DND-41 (cell line): Measurements from ENCODE around the gene SUPT3H.

Source experiments
- ATAC-seq: fragments of 200-7000 bp; cut with Tn5 transposase; 3 replicates; pipeline ENCODE4 v1.9.1; 2021; ENCODE audit warnings: low read depth; ENCODE audit not compliant: insufficient read depth
- DNase-seq: peaks from one replicate; pipeline ENCODE4 v3.0.0-alpha.2; 2020
- H2AFZ ChIP-seq: 2 replicates; pipeline ENCODE4 v1.6.0; 2012; ENCODE audit warnings: low read depth, low read length
- H3K27ac ChIP-seq: 2 replicates; pipeline ENCODE4 v1.5.1; 2012; ENCODE audit warnings: low read length, inconsistent platforms
- H3K27me3 ChIP-seq: fragments of 200-600 bp; sonication (generic); 2 replicates; pipeline ENCODE4 v1.6.0; 2012; ENCODE audit warnings: low read length, mild to moderate bottlenecking, inconsistent platforms; ENCODE audit not compliant: insufficient read depth, poor library complexity
- H3K36me3 ChIP-seq: 2 replicates; pipeline ENCODE4 v1.5.1; 2012; ENCODE audit warnings: low read length, inconsistent platforms; ENCODE audit not compliant: insufficient read depth
- H3K4me1 ChIP-seq: 2 replicates; pipeline ENCODE4 v1.5.1; 2012; ENCODE audit warnings: mild to moderate bottlenecking, low read length; ENCODE audit not compliant: insufficient read depth
- H3K4me2 ChIP-seq: 2 replicates; pipeline ENCODE4 v1.6.0; 2012; ENCODE audit warnings: mild to moderate bottlenecking, moderate library complexity, low read length, inconsistent platforms; ENCODE audit not compliant: insufficient read depth
- H3K4me3 ChIP-seq, 2 experiments: fragments of 200-600 bp in 1 of 2; shearing (Covaris generic) in 1 of 2; 2 replicates each; pipeline ENCODE4 v1.5.1; 2012 to 2016; ENCODE audit warnings: inconsistent platforms in 2 of 2, low read length in 2 of 2, mild to moderate bottlenecking in 2 of 2, low read depth in 1 of 2, moderate library complexity in 1 of 2
- H3K79me2 ChIP-seq: 2 replicates; pipeline ENCODE4 v1.6.0; 2012; ENCODE audit warnings: low read length, inconsistent platforms; ENCODE audit not compliant: insufficient read depth
- H3K9ac ChIP-seq: 2 replicates; pipeline ENCODE4 v1.6.0; 2012; ENCODE audit warnings: low read depth, mild to moderate bottlenecking, inconsistent platforms, low read length, moderate library complexity
- H3K9me3 ChIP-seq: 2 replicates; pipeline ENCODE4 v1.5.1; 2012; ENCODE audit warnings: low read length, moderate library complexity, mild to moderate bottlenecking, inconsistent platforms; ENCODE audit not compliant: insufficient read depth, severe bottlenecking
- H4K20me1 ChIP-seq: 2 replicates; pipeline ENCODE4 v1.6.0; 2012; ENCODE audit warnings: low read length; ENCODE audit not compliant: insufficient read depth
- EZH2 ChIP-seq: IDR thresholded peaks from 3 replicates; pipeline ENCODE4 v1.6.1; 2012; ENCODE audit warnings: borderline replicate concordance, low read depth, mild to moderate bottlenecking, moderate library complexity, low read length, inconsistent platforms; ENCODE audit not compliant: severe bottlenecking
- TF ChIP-seq, protein P1 (sequence below): IDR thresholded peaks from 2 replicates; pipeline ENCODE4 v1.5.1; 2012; ENCODE audit warnings: borderline replicate concordance, low read length, moderate library complexity, mild to moderate bottlenecking; ENCODE audit not compliant: poor library complexity, severe bottlenecking; ENCODE audit errors: extremely low read depth

The SUPT3H gene

DNA sequence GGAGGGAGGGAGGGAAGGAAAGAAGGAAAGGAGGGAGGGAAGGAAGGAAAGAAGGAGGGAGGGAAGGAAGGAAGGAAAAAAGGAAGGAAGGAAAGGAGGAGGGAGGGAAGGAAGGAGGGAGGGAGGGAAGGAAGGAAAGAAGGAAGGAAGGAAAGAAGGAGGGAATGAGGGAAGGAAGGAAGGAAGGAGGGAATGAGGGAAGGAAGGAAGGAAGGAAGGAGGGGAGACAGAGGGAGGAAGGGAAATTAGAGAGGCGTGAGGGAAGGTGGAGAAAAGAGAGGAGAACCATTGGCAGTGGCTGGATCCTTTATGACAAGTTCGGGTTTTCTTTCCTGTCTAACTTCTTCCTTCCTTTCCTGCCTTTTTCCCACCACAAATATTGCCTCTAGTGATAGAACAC is 22.3 kb upstream of the SUPT3H start:
- Histone ChIP-seq H3K9me3 (no peaks in the 10 kb centered on the region), H3K36me3 (no peaks in the 10 kb centered on the region), H3K4me2 (no peak overlapping the region), H3K9ac (no peak overlapping the region), H3K27me3 (no peaks in the 10 kb centered on the region), H2AFZ (no peak overlapping the region), H3K4me3 (no peak overlapping the region), H3K27ac (no peak overlapping the region), H3K79me2 (no peaks in the 10 kb centered on the region), H4K20me1 (no peaks in the 10 kb centered on the region), H3K4me1 (no peaks in the 10 kb centered on the region)
- ATAC-seq (no peak), DNase-seq (no peak)
- no peak for TF ChIP-seq EZH2
- TF ChIP-seq, protein P1, sequence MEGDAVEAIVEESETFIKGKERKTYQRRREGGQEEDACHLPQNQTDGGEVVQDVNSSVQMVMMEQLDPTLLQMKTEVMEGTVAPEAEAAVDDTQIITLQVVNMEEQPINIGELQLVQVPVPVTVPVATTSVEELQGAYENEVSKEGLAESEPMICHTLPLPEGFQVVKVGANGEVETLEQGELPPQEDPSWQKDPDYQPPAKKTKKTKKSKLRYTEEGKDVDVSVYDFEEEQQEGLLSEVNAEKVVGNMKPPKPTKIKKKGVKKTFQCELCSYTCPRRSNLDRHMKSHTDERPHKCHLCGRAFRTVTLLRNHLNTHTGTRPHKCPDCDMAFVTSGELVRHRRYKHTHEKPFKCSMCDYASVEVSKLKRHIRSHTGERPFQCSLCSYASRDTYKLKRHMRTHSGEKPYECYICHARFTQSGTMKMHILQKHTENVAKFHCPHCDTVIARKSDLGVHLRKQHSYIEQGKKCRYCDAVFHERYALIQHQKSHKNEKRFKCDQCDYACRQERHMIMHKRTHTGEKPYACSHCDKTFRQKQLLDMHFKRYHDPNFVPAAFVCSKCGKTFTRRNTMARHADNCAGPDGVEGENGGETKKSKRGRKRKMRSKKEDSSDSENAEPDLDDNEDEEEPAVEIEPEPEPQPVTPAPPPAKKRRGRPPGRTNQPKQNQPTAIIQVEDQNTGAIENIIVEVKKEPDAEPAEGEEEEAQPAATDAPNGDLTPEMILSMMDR: no peak

DNA sequence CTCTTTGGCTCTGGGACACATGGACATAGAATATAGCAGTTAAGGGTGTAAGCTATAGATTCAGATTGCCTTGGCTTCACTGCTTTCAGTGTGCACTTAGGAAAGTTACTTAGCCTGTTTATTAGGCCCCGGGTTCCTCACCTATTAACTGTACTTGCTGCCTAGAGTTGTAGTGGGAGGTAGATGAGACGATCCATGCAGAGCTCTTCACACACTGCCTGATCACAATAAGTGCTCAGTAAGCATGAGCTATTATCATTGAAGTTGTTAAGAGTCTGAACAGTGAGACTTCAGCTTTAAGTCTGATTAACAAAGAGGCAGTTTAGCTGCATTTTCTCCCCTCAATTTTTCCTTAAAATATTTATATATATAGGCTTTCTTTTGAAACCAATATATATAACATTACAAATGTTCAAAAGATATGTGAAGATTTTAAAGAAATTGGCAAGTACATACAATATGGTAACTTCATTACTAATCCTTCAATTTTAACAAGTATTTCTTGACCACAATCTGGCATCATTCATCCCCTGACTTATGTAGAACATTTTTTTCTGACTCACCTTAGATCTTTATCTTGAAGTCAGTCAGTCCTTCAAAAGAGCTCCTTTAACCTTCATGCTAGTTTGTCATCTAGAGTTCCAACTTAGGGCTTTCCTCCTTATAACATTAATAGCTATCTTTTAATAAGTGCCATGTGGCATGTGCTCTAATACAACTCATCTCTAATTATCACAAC is 20.5 kb upstream of the SUPT3H start:
- peak; percentile 29; the same call in 1 of the 3 replicates for ATAC-seq
- no peaks in the 10 kb centered on the region for H3K4me1 ChIP-seq
- no peaks in the 10 kb centered on the region for H4K20me1 ChIP-seq
- no peak overlapping the region for H3K9ac ChIP-seq
- no peak overlapping the region for H3K27ac ChIP-seq
- H3K9me3 ChIP-seq: no peaks in the 10 kb centered on the region
- TF ChIP-seq EZH2: no peak
- TF ChIP-seq, protein P1: no peak
- no peak overlapping the region for H2AFZ ChIP-seq
- H3K4me2 ChIP-seq: no peak overlapping the region
- H3K36me3 ChIP-seq: no peaks in the 10 kb centered on the region
- no peak overlapping the region for H3K4me3 ChIP-seq
- no peak for DNase-seq
- no peaks in the 10 kb centered on the region for H3K27me3 ChIP-seq
- H3K79me2 ChIP-seq: no peaks in the 10 kb centered on the region

DNA sequence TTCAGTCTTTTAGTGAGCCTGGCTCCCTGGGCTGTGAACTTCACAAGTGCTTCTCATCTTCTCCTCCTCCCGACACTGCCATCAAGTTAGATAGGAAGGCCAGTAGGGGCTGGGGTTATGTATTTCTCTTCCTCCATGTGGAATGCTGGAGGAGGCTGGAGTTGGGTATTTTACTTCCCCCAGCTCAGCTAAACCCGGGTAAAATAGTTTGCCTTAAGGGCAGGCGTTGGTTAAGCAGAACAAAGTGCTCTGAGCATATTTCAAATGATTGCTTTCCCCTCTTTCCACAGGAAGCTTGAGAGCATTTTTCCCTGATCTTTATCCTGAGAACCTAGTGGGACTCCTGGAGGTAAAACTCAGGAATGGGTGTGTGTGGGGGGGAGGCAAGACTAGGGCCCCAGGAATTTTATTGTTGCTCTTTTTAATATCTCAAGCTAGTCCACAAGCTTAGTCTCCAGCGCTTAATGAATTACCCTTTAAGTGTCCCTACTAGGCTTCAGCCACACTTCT is 16.9 kb upstream of the SUPT3H start:
- no peaks in the 10 kb centered on the region for H3K27me3 ChIP-seq
- no peaks in the 10 kb centered on the region for H3K36me3 ChIP-seq
- TF ChIP-seq, protein P1: no peak
- no peak for TF ChIP-seq EZH2
- H3K27ac ChIP-seq: no peak overlapping the region
- H3K79me2 ChIP-seq: no peaks in the 10 kb centered on the region
- H3K4me1 ChIP-seq: no peaks in the 10 kb centered on the region
- H4K20me1 ChIP-seq: no peaks in the 10 kb centered on the region
- H3K9me3 ChIP-seq: no peaks in the 10 kb centered on the region
- no peak overlapping the region for H3K4me3 ChIP-seq
- no peak overlapping the region for H3K4me2 ChIP-seq
- DNase-seq (no peak), ATAC-seq (no peak)
- no peak overlapping the region for H3K9ac ChIP-seq
- H2AFZ ChIP-seq: no peak overlapping the region
